ENCODE measurements around the gene ATP6V0A1.

- TF ChIP-seq CTCF (IDR thresholded peaks at IDR 0.05) (no peak), TCF7L2 (IDR thresholded peaks at IDR 0.05; ENCODE audit: low read depth, low read length) (no peak), REST (IDR thresholded peaks at IDR 0.05; ENCODE audit: insufficient read depth in 1 of 2, low read depth in 2 of 2, low read length in 1 of 2) (no peak)
Observed at GRCh38 chr17:42553866-42554249, 95.2 kb downstream of the ATP6V0A1 start.

Data from Panc1 (cell line).